ENCODE data around the gene SF1.

The SF1 gene

DNA sequence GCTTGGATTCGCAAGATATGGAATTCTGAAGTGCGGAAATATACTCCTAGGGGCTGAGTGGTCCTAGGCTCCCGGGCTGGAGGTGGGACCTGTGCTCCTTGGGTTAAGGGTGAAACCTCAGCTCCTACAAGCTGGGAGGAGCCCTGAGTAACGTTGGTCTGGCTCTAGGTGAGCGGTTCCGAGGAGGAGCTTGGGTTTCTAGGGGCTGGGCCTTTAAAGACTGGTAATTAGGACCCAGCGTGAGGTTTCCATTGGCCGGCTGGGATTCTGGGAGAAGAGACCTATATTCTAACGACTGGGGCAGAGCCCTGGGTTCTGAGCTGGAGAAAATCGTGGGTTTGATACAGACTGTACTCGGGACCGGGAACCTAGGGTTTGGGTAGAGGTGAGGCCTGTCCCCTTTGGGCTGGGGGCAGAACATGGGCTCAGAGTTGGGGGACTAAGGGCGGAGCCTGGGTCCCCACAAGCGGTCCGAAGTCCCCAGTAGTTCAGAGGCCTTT, 25.6 kb upstream of the SF1 start:
- TF ChIP-seq ZNF274 (IDR thresholded peaks at IDR 0.05; ENCODE audit: low read depth, low read length), result no peak
- TF ChIP-seq SUZ12 (IDR thresholded peaks at IDR 0.05; ENCODE audit: extremely low read depth, insufficient read depth, insufficient read length), result no peak
- no peak for TF ChIP-seq YY1 (IDR thresholded peaks at IDR 0.05; ENCODE audit: insufficient read depth, insufficient read length)
- Histone ChIP-seq H3K4me1 (ENCODE audit: insufficient read depth, insufficient read length) (peaks cover 26% of the 10 kb centered on the region), H3K27me3 (ENCODE audit: insufficient read depth, insufficient read length) (no peaks in the 10 kb centered on the region), H3K9me3 (ENCODE audit: insufficient read depth, low read length) (no peaks in the 10 kb centered on the region), H3K4me3 (ENCODE audit: insufficient read length, low read depth) (peak overlapping the region; percentile 58), H3K9ac (ENCODE audit: insufficient read length, low read depth) (peak overlapping the region; percentile 69), H3K36me3 (ENCODE audit: insufficient read depth, insufficient read length, low read length) (peaks cover 59% of the 10 kb centered on the region)
- no peak for DNase-seq (ENCODE audit: low read depth, low spot score)

- Histone ChIP-seq H3K4me3 (ENCODE audit: insufficient read length, low read depth) (peak within 1 kb of the TSS; percentile 61), H3K4me1 (ENCODE audit: insufficient read depth, insufficient read length) (peaks cover 27% of the 10 kb centered on the region), H3K36me3 (ENCODE audit: insufficient read depth, insufficient read length, low read length) (peaks cover 62% of the 10 kb centered on the region), H3K27me3 (ENCODE audit: insufficient read depth, insufficient read length) (no peaks in the 10 kb centered on the region), H3K9me3 (ENCODE audit: insufficient read depth, low read length) (no peaks in the 10 kb centered on the region), H3K9ac (ENCODE audit: insufficient read length, low read depth) (peak within 1 kb of the TSS; percentile 76)
- DNase-seq (ENCODE audit: low read depth, low spot score), result peak; percentile 77
- TF ChIP-seq SUZ12 (IDR thresholded peaks at IDR 0.05; ENCODE audit: extremely low read depth, insufficient read depth, insufficient read length) (no peak), ZNF274 (IDR thresholded peaks at IDR 0.05; ENCODE audit: low read depth, low read length) (no peak), YY1 (IDR thresholded peaks at IDR 0.05; ENCODE audit: insufficient read depth, insufficient read length) (no peak)
These were observed 25.0 kb upstream of the SF1 start, which contains the start of gene MAP4K2 for GRCh38 chr11:64803158-64803845. Gene MAP4K2 (minus strand): TSS chr11:64803214. CDS start chr11:64803149, 65 bp downstream.

DNA sequence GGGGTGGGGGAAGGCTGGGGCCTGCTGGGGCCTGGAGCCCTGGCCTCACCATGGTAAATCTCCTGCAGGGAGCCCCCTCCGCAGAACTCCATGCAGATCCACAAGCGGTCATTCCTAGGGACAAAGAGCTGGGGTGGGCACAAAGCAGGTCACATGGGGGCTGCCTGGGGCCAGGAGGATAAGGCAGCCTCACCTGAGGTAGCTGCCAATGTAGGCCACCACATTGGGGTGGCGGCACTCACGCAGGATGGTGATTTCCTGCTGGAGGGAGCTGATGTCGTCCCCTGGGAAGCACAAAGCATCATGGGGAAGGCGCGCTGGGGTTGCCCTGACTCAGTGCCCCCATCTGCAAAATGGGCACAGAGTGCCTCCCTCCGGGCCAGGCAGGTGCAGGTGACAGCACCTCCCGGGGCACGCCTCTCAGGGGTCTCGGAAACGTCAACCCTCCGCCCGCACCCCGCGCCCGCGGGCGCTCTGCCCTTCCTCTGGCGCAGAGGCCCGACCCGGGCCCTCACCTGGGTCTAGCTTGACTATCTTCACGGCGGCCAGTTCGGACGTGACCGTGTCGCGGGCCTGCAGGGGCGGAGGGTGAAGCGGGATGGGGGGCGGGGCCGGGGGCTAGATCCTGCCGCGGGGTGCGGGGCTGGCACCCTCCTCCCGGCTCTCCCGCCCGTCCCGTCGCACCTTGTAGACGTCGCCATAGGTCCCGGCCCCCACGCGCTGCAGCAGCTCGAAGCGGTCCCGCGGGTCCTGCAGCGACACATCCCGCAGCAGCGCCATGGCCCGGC, 24.2 kb upstream of the SF1 start:
- no peak for DNase-seq (ENCODE audit: low read depth, low spot score)
- peaks cover 27% of the 10 kb centered on the region for H3K4me1 ChIP-seq (ENCODE audit: insufficient read depth, insufficient read length)
- H3K4me3 ChIP-seq (ENCODE audit: insufficient read length, low read depth), result peak overlapping the region; percentile 61
- peak overlapping the region; percentile 76 for H3K9ac ChIP-seq (ENCODE audit: insufficient read length, low read depth)
- peaks cover 55% of the 10 kb centered on the region for H3K36me3 ChIP-seq (ENCODE audit: insufficient read depth, insufficient read length, low read length)
- H3K9me3 ChIP-seq (ENCODE audit: insufficient read depth, low read length), result no peaks in the 10 kb centered on the region
- H3K27me3 ChIP-seq (ENCODE audit: insufficient read depth, insufficient read length), result no peaks in the 10 kb centered on the region
- TF ChIP-seq ZNF274 (IDR thresholded peaks at IDR 0.05; ENCODE audit: low read depth, low read length) (no peak), SUZ12 (IDR thresholded peaks at IDR 0.05; ENCODE audit: extremely low read depth, insufficient read depth, insufficient read length) (no peak), YY1 (IDR thresholded peaks at IDR 0.05; ENCODE audit: insufficient read depth, insufficient read length) (no peak)

DNA sequence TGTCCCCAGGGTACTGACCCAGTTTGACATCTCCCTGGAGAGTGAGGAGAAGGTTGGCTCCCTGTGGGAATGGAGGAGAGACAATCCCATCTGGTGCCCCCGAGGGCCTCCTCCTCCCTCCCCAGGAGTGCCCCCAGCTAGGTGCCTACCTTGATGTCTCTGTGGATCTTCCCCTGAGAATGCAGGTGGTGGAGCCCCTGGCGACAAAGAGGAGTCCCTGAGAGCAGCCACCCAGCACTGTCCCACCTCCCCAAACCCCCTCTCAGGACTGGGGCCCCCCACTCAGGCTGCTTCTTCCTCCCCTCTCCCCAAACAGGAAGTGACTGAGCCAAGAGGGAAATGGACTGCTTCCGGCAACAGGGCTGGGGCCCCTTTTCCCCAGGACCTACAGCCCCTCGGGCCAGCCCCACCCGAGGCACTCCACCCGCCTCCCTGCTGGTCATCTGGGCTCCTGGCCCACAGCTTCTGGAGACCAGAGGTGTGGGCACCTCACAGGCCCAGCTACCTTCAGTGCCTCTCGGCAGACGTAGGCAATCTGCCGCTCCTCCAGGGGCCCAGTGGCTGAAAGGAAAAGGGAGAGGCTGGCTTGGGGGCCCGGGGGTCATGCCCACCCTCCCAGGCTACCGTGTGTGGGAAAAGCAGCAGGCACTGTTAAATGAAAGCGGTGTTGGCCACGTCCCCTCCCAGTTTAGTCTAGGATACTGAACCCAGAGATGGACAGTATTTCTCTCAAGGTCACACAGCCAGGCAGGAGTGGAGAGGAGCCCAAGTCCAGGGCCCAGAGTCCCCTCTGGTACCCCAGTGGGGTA, 23.4 kb upstream of the SF1 start:
- H3K9ac ChIP-seq (ENCODE audit: insufficient read length, low read depth), result peak overlapping the region; percentile 76
- DNase-seq (ENCODE audit: low read depth, low spot score), result no peak
- H3K4me1 ChIP-seq (ENCODE audit: insufficient read depth, insufficient read length), result peaks cover 30% of the 10 kb centered on the region
- H3K27me3 ChIP-seq (ENCODE audit: insufficient read depth, insufficient read length), result no peaks in the 10 kb centered on the region
- H3K9me3 ChIP-seq (ENCODE audit: insufficient read depth, low read length), result no peaks in the 10 kb centered on the region
- TF ChIP-seq YY1 (IDR thresholded peaks at IDR 0.05; ENCODE audit: insufficient read depth, insufficient read length) (no peak), ZNF274 (IDR thresholded peaks at IDR 0.05; ENCODE audit: low read depth, low read length) (no peak), SUZ12 (IDR thresholded peaks at IDR 0.05; ENCODE audit: extremely low read depth, insufficient read depth, insufficient read length) (no peak)
- no peak overlapping the region for H3K4me3 ChIP-seq (ENCODE audit: insufficient read length, low read depth)
- H3K36me3 ChIP-seq (ENCODE audit: insufficient read depth, insufficient read length, low read length), result peaks cover 52% of the 10 kb centered on the region

GRCh38 chr11:64801158-64801464, 22.8 kb upstream of the SF1 start:
- no peak for DNase-seq (ENCODE audit: low read depth, low spot score)
- Histone ChIP-seq H3K36me3 (ENCODE audit: insufficient read depth, insufficient read length, low read length) (peaks cover 51% of the 10 kb centered on the region), H3K4me3 (ENCODE audit: insufficient read length, low read depth) (no peak overlapping the region)

DNA sequence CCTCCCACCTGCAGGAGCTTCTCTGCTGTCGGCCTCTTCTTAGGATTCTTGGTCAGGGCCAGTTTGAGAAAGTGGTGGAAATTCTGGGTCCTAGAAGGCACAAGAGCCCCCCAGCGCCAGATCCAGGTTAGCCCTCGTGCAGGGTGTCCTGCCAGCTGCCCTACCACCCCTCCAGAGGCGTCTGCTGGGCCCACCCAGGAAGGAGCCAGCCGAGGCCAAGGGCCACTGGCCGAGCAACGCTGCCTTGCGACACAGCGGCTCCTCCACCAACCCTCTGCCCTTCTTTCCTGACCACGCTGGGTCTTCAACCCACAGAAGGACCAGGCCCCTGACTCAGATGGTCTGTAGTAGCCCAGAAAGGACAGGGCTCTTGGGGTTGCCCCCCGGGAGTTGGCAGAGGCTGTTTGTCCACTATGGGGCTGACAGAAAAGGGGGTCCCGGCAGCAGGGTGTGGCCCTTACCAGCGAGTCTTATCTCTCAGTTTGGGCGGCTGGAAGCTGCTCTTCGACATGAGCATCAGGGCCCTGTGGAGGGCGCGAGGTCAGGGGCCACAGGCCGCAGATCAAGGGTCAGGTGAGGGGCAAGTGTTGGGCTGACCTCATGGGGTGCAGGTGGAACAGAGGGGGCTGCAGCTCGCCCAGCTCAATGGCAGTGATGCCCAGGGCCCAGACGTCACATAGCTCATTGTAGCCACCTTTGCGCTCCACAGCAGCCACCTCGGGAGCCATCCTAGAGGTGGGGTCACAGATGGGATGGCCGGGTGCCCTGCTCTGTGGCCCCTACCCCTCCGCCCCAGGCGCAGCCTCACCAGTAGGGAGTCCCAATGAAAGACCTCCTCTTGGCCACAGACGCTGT, 22.2 kb upstream of the SF1 start:
- Histone ChIP-seq H3K4me3 (ENCODE audit: insufficient read length, low read depth) (no peak overlapping the region), H3K36me3 (ENCODE audit: insufficient read depth, insufficient read length, low read length) (peaks cover 50% of the 10 kb centered on the region)

More at GRCh38 chr11:64801158-64801464, 22.8 kb upstream of the SF1 start:
- Histone ChIP-seq H3K4me1 (ENCODE audit: insufficient read depth, insufficient read length) (peaks cover 28% of the 10 kb centered on the region), H3K27me3 (ENCODE audit: insufficient read depth, insufficient read length) (no peaks in the 10 kb centered on the region), H3K9me3 (ENCODE audit: insufficient read depth, low read length) (no peaks in the 10 kb centered on the region), H3K9ac (ENCODE audit: insufficient read length, low read depth) (no peak overlapping the region)
- TF ChIP-seq SUZ12 (IDR thresholded peaks at IDR 0.05; ENCODE audit: extremely low read depth, insufficient read depth, insufficient read length) (no peak), ZNF274 (IDR thresholded peaks at IDR 0.05; ENCODE audit: low read depth, low read length) (no peak), YY1 (IDR thresholded peaks at IDR 0.05; ENCODE audit: insufficient read depth, insufficient read length) (no peak)

More for the DNA sequence above, 22.2 kb upstream of the SF1 start:
- no peaks in the 10 kb centered on the region for H3K27me3 ChIP-seq (ENCODE audit: insufficient read depth, insufficient read length)
- H3K4me1 ChIP-seq (ENCODE audit: insufficient read depth, insufficient read length), result peaks cover 26% of the 10 kb centered on the region
- TF ChIP-seq SUZ12 (IDR thresholded peaks at IDR 0.05; ENCODE audit: extremely low read depth, insufficient read depth, insufficient read length), result no peak
- no peak for TF ChIP-seq YY1 (IDR thresholded peaks at IDR 0.05; ENCODE audit: insufficient read depth, insufficient read length)
- TF ChIP-seq ZNF274 (IDR thresholded peaks at IDR 0.05; ENCODE audit: low read depth, low read length), result no peak
- peak overlapping the region; percentile 2 for H3K9ac ChIP-seq (ENCODE audit: insufficient read length, low read depth)
- no peaks in the 10 kb centered on the region for H3K9me3 ChIP-seq (ENCODE audit: insufficient read depth, low read length)
- DNase-seq (ENCODE audit: low read depth, low spot score), result no peak
